Activated T-helper 1 cell treated with anti-CD3 and anti-CD28 coated beads, Interleukin-2, amount 50 U/mL, for 16 hours (primary cell): ENCODE results near the gene FAM161A.
A peak's percentile ranks its signal among the peaks of the same experiment; 100 is the strongest.
"Not testable (repeated sequence)": the region's sequence is repeated elsewhere in the genome, so short reads cannot be mapped to it uniquely, and the experiment has no call there.

Experiments used
- DNase-seq, 2 donors: peaks; one replicate each; pipeline ENCODE4 v3.0.0-alpha.2; 2020; ENCODE audit warnings: low read depth in 1 of 2, low spot score in 1 of 2

Gene FAM161A

GRCh38 chr2:61853847-61854563 is at the start of gene FAM161A:
TSS of gene FAM161A (minus strand) at chr2:61854060. CDS start at chr2:61854041, 19 bp downstream.
- peak; percentile 62 to 74 for DNase-seq

DNA sequence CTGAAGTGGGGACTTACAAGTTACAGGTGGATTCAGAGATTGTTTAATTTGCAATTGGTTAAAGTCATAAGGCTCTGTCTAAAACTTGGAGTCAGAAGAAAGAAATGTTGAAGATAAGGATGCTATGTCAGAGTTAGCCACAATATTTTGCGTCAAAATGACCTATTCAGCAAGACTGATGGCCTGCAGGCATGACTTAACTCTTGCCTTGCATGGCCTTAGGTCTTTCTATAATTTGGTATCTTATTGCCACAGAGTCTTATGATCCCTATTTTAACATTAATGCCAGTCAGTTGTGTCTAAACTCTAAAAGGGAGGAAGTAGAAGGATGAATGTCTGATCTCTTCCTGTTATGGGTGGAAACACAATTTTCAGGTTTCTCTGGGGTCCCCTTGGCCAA is 46.4 kb upstream of the FAM161A start:
- no peak for DNase-seq

DNA sequence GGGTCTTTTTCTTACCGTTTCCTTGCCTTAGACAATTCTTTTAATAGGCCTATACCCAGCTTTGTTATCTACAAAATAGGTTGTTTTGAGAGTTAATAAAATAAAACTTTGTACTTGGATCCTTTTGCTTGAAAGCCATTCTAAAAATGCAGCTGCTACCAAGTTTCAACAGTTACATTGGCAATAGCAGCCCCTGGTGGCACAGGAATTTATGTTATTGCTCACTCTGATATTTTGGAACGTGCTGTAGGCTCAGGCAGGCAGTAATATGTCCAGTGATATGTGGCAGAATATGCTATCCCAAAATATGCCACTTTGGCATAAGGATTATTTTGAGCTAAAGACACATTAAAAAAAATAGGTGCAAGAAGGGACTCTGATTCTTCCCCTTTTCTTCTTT is 45.0 kb upstream of the FAM161A start:
- no peak for DNase-seq

GRCh38 chr2:61888267-61889055 is 34.6 kb upstream of the FAM161A start, which contains the start of gene CCT4:
TSS of gene CCT4 (minus strand) at chr2:61888656. CDS start at chr2:61888507, 149 bp downstream.
- DNase-seq = peak; percentile 87

DNA sequence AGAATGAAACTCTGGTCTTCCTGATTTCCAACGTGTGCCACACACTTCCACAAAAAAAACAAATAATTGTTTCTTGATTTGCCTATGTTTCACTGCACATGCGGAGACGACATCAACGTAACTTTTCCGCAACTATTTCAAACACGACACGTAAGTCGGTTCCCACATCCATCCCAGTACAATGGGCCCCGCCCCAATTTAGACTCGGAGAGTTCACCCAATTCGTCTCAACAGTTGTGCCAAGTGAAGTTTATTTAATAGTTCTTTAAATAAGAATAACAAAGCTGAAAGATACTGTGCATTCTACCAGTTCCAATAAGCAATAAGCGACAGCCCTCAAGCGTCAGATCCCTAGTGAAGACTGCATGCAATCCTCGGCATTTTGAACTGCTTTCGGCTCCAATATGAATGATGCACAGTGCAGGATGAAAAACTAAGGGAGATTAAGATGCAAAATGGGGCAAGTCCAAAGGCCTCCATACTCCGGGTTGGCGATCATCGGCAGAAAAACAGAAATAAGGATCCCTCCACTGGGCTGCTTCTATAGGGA is 33.9 kb upstream of the FAM161A start:
- no peak for DNase-seq

DNA sequence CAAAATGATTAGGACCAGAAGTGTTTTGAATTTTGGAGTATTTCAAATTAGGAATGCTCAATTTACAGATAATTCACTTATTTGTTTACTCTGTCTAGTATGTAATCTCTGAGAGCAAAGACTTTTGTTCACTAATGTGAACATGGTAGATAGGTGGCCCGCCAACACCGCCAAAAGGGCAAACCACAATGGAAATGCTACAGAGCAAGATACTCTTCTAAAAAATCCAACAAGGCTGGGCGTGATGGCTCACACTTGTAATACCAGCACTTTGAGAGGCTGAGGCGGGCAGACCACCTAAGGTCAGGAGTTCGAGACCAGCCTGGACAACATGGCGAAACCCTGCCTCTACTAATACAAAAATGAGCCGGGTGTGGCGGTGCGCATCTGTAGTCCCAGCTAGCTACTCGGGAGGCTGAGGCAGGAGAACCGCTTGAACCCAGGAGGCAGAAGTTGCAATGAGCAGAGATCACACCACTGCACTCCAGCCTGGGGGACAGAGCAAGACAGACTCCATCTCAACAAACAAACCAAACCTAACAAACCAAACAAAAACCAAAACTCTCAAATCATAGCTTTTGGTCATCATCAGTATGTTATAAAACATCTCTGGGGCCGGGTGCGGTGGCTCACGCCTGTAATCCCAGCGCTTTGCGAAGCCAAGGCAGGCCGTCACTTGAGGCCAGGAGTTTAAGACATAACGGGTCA is 32.2 kb upstream of the FAM161A start:
- DNase-seq = no peak

- no peak for DNase-seq
These were observed 29.0 kb upstream of the FAM161A start for GRCh38 chr2:61882850-61883249.

- not testable (repeated sequence) for DNase-seq
These were observed 25.5 kb upstream of the FAM161A start for GRCh38 chr2:61879351-61879750.

DNA sequence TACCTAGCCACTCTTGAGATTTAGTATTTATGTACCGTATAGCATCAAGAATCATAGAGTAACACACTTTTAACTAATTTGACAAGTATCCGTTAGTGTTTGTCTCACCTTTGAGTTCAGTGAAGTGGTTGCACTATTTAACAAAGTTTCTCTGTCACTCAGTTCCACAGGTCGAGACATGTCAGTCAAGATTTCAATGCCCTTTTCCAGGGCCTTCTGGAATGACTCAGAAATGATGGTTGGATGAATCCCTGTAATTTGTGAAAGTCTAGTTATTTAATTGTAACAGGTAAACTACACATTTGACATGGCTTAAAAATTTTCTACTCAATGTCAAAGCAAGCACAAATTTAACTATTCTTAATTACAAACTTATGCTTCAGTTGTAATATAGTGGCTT is 24.9 kb upstream of the FAM161A start:
- no peak for DNase-seq

GRCh38 chr2:61877571-61878245 is 23.8 kb upstream of the FAM161A start:
- DNase-seq = no peak

DNA sequence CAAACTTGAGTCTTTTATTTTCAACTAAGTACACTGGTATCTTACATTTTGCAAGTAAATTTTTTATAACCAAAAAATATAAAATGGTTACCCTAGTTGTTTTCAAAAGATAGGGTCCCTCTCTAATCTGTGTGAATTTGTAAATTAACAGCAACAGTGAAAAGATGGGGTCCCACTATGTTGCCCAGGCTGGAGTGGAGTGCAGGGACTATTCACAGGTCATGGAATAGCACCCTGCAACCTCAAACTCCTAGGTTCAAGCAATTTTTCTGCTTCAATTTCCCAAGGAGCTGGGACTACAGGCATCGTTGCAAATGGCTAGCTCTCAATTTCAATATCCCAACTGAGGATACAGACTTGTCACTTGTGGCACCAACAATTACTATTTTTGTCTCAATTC is 22.5 kb upstream of the FAM161A start:
- DNase-seq = no peak

GRCh38 chr2:61866482-61867089 is 12.7 kb upstream of the FAM161A start:
- not testable (repeated sequence) for DNase-seq

DNA sequence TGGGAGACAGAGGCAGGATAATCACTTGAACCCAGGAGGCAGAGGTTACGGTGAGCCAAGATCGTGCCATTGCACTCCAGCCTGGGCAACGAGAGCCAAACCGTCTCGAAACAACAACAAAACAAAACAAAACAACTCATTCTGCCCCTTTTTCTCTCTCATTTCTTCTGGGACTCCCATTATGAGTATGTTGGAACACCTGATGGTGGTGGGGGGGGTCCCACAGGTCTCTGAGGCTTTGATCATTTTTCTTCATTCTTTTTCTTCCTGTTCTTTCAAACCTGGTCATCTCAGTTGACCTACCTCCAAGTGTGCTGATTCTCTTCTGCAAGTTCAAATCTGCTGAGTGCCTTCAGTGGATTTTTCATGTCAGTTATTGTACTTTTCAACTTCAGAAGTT is 8.2 kb upstream of the FAM161A start:
- DNase-seq = no peak

GRCh38 chr2:61857224-61857623 is 3.4 kb upstream of the FAM161A start:
- DNase-seq = no peak

DNA sequence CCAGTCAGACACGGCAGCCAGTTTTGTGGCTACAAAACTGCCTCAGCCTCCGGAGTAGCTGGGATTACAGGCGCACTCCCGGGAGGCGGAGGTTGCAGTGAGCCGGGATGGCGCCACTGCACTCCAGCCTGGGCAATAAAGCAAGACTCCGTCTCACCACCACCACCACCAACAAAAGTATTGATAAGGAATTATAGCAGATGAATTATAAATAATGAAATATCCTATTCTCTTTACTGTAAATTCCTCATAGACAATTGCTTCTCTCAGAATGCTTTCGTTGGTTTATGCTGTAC is 1.4 kb upstream of the FAM161A start:
- no peak for DNase-seq

DNA sequence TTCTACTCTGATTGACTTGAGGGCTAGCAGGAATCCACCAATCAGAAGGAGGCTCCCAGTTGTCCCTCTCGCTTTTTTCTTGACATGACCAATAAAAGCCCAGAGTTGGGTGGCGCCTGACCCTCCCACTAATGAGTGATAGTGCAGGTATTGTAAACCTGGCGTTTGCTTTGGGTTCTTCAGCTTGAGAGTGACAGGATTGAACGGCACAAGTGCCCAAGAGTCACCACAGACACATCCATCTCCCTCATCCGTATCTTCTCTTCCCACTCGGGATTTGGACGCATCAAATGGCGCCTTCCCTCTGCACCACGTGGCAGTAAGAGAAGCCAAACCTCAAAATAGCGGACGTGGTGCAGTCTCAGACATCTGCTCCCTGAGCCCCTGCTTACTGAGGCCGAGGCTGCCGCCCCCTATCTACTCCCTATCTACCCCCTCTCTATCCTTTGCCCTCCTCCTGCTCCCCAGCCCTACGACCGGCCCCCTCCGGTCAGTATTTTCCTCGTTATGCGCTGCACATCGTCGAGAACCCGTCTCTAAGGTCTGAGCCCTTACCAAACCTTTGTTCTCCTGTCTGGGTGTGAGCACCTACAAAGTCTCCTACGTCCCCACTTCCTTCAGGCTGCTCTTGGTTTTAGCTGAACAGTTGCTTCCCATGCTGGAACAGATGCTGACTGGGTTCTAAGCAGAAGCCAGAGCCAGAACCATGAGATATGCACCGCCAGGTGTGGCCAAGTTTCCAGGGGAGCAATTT is 881 bp upstream of the FAM161A start:
- DNase-seq = peak in 1 of 2 donors; percentile 81

GRCh38 chr2:61853086-61853846 is 594 bp downstream of the FAM161A start:
- no peak for DNase-seq

- DNase-seq = not testable (repeated sequence)
These were observed 2.6 kb downstream of the FAM161A start for GRCh38 chr2:61851270-61851669.

DNA sequence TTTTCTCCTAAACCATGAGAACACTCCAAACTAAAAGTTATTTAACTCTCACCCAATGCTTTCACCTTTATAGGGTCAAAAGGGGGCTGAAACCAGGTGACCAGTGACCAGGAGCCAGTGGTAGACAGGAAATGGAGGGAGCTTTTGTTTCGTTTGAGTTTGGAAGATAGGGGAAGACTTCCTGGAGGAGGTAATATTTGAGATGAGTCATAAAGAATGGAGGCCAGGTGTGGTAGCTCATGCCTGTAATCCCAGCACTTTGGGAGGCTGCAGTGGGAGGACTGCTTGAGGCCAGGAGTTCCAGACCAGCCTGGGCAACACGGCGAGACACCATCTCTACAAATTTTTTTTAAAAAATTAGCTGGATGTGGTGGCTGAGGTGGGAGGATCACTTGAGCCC is 8.5 kb downstream of the FAM161A start:
- no peak for DNase-seq
